Measurements from ENCODE around the gene TCEANC.

GRCh38 chrX:13697455-13697854 lies 44.5 kb downstream of the TCEANC start:
- TF ChIP-seq CTCF (IDR thresholded peaks at IDR 0.05) (no peak), POLR2AphosphoS5 (IDR thresholded peaks at IDR 0.05) (no peak)
